K562 (cell line): Measurements from ENCODE around the gene ITPR2. TPM values are rescaled to one million over a fixed set of nuclear protein-coding genes. Genes with fewer than 3 reads are reported as not detected.

Experiments used
- EP300 ChIP-seq: IDR thresholded peaks from 2 replicates; pipeline ENCODE4 v1.6.1; 2012; ENCODE audit warnings: low read length, improper control_type of control experiment
- THRAP3 ChIP-seq: fragments of 450-650 bp; IDR thresholded peaks from 2 replicates; pipeline ENCODE4 v1.6.1; 2016; ENCODE audit warnings: mild to moderate bottlenecking, inconsistent platforms, borderline replicate concordance
- polyA plus RNA-seq, 8 experiments: library from polyadenylated mRNA; depleted of rRNA in 4 of 8; stranded (reverse) in 5 of 8; unstranded in 3 of 8; fragments of >200 nt; fragmentation: Nextera tagmentation in 2 of 8; fragmentation: Illumina TruSeq in 1 of 8; extraction: Ambion mirVana in 2 of 8; extraction: Trizol in 1 of 8; gene quantifications; 2 replicates each; pipeline versions ENCODE4 v1.2.1 to v1.2.3, GENCODE V29; 2011 to 2014; ENCODE audit warnings: inconsistent platforms in 1 of 8, missing spikeins in 1 of 8
- total RNA-seq, 7 experiments: library from RNA; depleted of rRNA in 6 of 7; stranded (reverse); fragments of >200 nt in 6 of 7; fragmentation: Illumina TruSeq in 2 of 7; extraction: Trizol in 2 of 7; gene quantifications; 2 replicates each; pipeline versions ENCODE4 v1.2.1 to v1.2.3, GENCODE V29; 2011 to 2021; ENCODE audit warnings: low replicate concordance in 1 of 7
- TF ChIP-seq, protein P1 (sequence below): fragments of 200-800 bp; sonication (Bioruptor generic); IDR thresholded peaks from 2 replicates; pipeline ENCODE4 v1.6.1; 2016; ENCODE audit warnings: missing genetic modification characterization, missing compliant biosample characterization
- TF ChIP-seq, protein P2 (sequence below): sonication (generic); formaldehyde crosslinking; IDR thresholded peaks from 2 replicates; pipeline ENCODE4 v1.8.0; 2023; ENCODE audit warnings: missing genetic modification reagents, mild to moderate bottlenecking, borderline replicate concordance

The ITPR2 gene
- total and polyA plus RNA-seq, 9 of the 15 experiments (the other 6 are each of a cell fraction or from before 2014, with no cell fraction given), result 0.21 to 3.3 (median 0.95) TPM

DNA sequence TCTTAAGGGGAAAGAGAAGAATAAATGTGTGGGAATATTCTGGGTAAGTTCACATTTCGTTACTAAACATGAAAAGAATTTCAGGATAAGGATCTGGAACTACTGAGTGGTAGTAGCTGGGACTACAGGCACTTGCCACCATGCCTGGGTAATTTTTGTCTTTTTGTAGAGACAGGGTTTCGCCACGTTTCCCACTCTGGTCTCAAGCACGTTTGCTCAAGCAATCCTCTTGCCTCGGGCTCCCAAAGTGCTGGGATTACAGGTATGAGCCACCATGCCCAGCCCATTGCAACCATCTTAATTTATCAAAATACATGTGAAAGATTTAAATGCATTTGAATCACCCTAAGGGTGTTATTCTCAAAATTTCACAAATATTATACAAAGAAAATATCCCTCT lies 26.4 kb downstream of the ITPR2 start (continued):
- TF ChIP-seq, protein P1, sequence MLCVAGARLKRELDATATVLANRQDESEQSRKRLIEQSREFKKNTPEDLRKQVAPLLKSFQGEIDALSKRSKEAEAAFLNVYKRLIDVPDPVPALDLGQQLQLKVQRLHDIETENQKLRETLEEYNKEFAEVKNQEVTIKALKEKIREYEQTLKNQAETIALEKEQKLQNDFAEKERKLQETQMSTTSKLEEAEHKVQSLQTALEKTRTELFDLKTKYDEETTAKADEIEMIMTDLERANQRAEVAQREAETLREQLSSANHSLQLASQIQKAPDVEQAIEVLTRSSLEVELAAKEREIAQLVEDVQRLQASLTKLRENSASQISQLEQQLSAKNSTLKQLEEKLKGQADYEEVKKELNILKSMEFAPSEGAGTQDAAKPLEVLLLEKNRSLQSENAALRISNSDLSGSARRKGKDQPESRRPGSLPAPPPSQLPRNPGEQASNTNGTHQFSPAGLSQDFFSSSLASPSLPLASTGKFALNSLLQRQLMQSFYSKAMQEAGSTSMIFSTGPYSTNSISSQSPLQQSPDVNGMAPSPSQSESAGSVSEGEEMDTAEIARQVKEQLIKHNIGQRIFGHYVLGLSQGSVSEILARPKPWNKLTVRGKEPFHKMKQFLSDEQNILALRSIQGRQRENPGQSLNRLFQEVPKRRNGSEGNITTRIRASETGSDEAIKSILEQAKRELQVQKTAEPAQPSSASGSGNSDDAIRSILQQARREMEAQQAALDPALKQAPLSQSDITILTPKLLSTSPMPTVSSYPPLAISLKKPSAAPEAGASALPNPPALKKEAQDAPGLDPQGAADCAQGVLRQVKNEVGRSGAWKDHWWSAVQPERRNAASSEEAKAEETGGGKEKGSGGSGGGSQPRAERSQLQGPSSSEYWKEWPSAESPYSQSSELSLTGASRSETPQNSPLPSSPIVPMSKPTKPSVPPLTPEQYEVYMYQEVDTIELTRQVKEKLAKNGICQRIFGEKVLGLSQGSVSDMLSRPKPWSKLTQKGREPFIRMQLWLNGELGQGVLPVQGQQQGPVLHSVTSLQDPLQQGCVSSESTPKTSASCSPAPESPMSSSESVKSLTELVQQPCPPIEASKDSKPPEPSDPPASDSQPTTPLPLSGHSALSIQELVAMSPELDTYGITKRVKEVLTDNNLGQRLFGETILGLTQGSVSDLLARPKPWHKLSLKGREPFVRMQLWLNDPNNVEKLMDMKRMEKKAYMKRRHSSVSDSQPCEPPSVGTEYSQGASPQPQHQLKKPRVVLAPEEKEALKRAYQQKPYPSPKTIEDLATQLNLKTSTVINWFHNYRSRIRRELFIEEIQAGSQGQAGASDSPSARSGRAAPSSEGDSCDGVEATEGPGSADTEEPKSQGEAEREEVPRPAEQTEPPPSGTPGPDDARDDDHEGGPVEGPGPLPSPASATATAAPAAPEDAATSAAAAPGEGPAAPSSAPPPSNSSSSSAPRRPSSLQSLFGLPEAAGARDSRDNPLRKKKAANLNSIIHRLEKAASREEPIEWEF, result no peak
- TF ChIP-seq, protein P2, sequence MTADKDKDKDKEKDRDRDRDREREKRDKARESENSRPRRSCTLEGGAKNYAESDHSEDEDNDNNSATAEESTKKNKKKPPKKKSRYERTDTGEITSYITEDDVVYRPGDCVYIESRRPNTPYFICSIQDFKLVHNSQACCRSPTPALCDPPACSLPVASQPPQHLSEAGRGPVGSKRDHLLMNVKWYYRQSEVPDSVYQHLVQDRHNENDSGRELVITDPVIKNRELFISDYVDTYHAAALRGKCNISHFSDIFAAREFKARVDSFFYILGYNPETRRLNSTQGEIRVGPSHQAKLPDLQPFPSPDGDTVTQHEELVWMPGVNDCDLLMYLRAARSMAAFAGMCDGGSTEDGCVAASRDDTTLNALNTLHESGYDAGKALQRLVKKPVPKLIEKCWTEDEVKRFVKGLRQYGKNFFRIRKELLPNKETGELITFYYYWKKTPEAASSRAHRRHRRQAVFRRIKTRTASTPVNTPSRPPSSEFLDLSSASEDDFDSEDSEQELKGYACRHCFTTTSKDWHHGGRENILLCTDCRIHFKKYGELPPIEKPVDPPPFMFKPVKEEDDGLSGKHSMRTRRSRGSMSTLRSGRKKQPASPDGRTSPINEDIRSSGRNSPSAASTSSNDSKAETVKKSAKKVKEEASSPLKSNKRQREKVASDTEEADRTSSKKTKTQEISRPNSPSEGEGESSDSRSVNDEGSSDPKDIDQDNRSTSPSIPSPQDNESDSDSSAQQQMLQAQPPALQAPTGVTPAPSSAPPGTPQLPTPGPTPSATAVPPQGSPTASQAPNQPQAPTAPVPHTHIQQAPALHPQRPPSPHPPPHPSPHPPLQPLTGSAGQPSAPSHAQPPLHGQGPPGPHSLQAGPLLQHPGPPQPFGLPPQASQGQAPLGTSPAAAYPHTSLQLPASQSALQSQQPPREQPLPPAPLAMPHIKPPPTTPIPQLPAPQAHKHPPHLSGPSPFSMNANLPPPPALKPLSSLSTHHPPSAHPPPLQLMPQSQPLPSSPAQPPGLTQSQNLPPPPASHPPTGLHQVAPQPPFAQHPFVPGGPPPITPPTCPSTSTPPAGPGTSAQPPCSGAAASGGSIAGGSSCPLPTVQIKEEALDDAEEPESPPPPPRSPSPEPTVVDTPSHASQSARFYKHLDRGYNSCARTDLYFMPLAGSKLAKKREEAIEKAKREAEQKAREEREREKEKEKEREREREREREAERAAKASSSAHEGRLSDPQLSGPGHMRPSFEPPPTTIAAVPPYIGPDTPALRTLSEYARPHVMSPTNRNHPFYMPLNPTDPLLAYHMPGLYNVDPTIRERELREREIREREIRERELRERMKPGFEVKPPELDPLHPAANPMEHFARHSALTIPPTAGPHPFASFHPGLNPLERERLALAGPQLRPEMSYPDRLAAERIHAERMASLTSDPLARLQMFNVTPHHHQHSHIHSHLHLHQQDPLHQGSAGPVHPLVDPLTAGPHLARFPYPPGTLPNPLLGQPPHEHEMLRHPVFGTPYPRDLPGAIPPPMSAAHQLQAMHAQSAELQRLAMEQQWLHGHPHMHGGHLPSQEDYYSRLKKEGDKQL (CRISPR knock-in tag), result no peak
- TF ChIP-seq THRAP3 (no peak), EP300 (no peak)
